Stimulated activated CD8-positive, alpha-beta memory T cell treated with anti-CD3 and anti-CD28 coated beads, Interleukin-15, amount 100 ng/mL, for 4 hours (primary cell): ENCODE measurements around the gene RASGRF1.
"Not testable (repeated sequence)": the region's sequence is repeated elsewhere in the genome, so short reads cannot be mapped to it uniquely, and the experiment has no call there.

Experiments
- DNase-seq, 2 donors: peaks; one replicate each; pipeline ENCODE4 v3.0.0-alpha.2; 2020; ENCODE audit warnings: low read depth in 2 of 2

The RASGRF1 gene

GRCh38 chr15:79036323-79036722 is 54.3 kb downstream of the RASGRF1 start:
- no peak for DNase-seq

GRCh38 chr15:79035814-79036213 is 54.8 kb downstream of the RASGRF1 start:
- DNase-seq = no peak

GRCh38 chr15:79035111-79035601 is 55.4 kb downstream of the RASGRF1 start:
- DNase-seq = no peak

GRCh38 chr15:79034284-79034683 is 56.3 kb downstream of the RASGRF1 start:
- DNase-seq = no peak

GRCh38 chr15:79032656-79033055 is 57.9 kb downstream of the RASGRF1 start:
- DNase-seq = no peak

GRCh38 chr15:79031821-79032220 is 58.8 kb downstream of the RASGRF1 start:
- no peak for DNase-seq

GRCh38 chr15:79031201-79031600 is 59.4 kb downstream of the RASGRF1 start:
- DNase-seq = no peak

GRCh38 chr15:79030470-79030869 is 60.1 kb downstream of the RASGRF1 start:
- DNase-seq = no peak

- DNase-seq = no peak
Measured at GRCh38 chr15:79028411-79028964, 62.1 kb downstream of the RASGRF1 start.

- DNase-seq = no peak
Measured at GRCh38 chr15:79027532-79028410, 62.8 kb downstream of the RASGRF1 start.

- DNase-seq = no peak
Measured at GRCh38 chr15:79025802-79026201, 64.8 kb downstream of the RASGRF1 start.

GRCh38 chr15:79025201-79025600 is 65.4 kb downstream of the RASGRF1 start:
- DNase-seq = no peak

GRCh38 chr15:79024493-79024892 is 66.1 kb downstream of the RASGRF1 start:
- not testable (repeated sequence) for DNase-seq

GRCh38 chr15:79023918-79024317 is 66.7 kb downstream of the RASGRF1 start:
- no peak for DNase-seq

- no peak for DNase-seq
Measured at GRCh38 chr15:79023546-79023890, 67.1 kb downstream of the RASGRF1 start.

- no peak for DNase-seq
Measured at GRCh38 chr15:79018960-79019359, 71.6 kb downstream of the RASGRF1 start.

GRCh38 chr15:79017953-79018352 is 72.6 kb downstream of the RASGRF1 start:
- DNase-seq = no peak

GRCh38 chr15:79016527-79017170 is 73.9 kb downstream of the RASGRF1 start:
- no peak for DNase-seq

- DNase-seq = no peak
Measured at GRCh38 chr15:79015416-79015815, 75.2 kb downstream of the RASGRF1 start.

- no peak for DNase-seq
Measured at GRCh38 chr15:79010278-79010677, 80.3 kb downstream of the RASGRF1 start.

GRCh38 chr15:79009379-79009778 is 81.2 kb downstream of the RASGRF1 start:
- DNase-seq = no peak

- no peak for DNase-seq
Measured at GRCh38 chr15:79008659-79009058, 81.9 kb downstream of the RASGRF1 start.

- no peak for DNase-seq
Measured at GRCh38 chr15:79007066-79007465, 83.5 kb downstream of the RASGRF1 start.
